Colonic mucosa (tissue), 4 donors: ENCODE measurements around the gene NRDE2. TPM values are rescaled to one million over a fixed set of nuclear protein-coding genes. Genes with fewer than 3 reads are reported as not detected.

Experiments used
- DNase-seq: peaks from one replicate; pipeline ENCODE4 v3.0.0-alpha.2; 2020
- H3K27ac ChIP-seq: fragments of 200-600 bp; one replicate; pipeline ENCODE4 v1.8.0; 2021
- H3K27me3 ChIP-seq: fragments of 200-600 bp; one replicate; pipeline ENCODE4 v1.8.0; 2021
- H3K36me3 ChIP-seq: fragments of 200-600 bp; one replicate; pipeline ENCODE4 v1.8.0; 2021
- H3K4me1 ChIP-seq: fragments of 200-600 bp; one replicate; pipeline ENCODE4 v1.8.0; 2021; ENCODE audit warnings: mild to moderate bottlenecking
- H3K4me3 ChIP-seq: fragments of 200-600 bp; one replicate; pipeline ENCODE4 v1.8.0; 2021
- H3K9ac ChIP-seq, 2 donors: one replicate each; pipeline ENCODE4 v1.7.0; 2013; ENCODE audit warnings: control low read depth in 2 of 2, low read depth in 2 of 2, low read length in 2 of 2
- H3K9me3 ChIP-seq: fragments of 200-600 bp; one replicate; pipeline ENCODE4 v1.8.0; 2021
- intact Hi-C: fragments of 100-400 bp; cut with DNase I; formaldehyde crosslinking; loops from one replicate; pipeline ENCODE4 v1.14.1; 2022
- total RNA-seq, 2 donors: library from RNA; stranded (reverse); fragmentation: NEBNext Ultra II Directional in 1 of 2; extraction: Animal tissue kit (Norgen Biotek cat#: 25700) in 1 of 2; gene quantifications; one replicate each; pipeline ENCODE4 v1.2.1, GENCODE V29; 2021
- TF ChIP-seq, protein P1 (sequence below): fragments of 200-600 bp; IDR thresholded peaks from one replicate; pipeline ENCODE4 v1.8.0; 2022; ENCODE audit warnings: antibody characterized with exemption, mild to moderate bottlenecking
- donor health status: healthy.
- donor health status: DM: no; HTN: no; CAD: no.
- donor health status: DM: no; HTN: no; CAD: no.

The NRDE2 gene
- total RNA-seq, 2 donors from 2014 or later = 14.7 to 22.1 TPM

DNA sequence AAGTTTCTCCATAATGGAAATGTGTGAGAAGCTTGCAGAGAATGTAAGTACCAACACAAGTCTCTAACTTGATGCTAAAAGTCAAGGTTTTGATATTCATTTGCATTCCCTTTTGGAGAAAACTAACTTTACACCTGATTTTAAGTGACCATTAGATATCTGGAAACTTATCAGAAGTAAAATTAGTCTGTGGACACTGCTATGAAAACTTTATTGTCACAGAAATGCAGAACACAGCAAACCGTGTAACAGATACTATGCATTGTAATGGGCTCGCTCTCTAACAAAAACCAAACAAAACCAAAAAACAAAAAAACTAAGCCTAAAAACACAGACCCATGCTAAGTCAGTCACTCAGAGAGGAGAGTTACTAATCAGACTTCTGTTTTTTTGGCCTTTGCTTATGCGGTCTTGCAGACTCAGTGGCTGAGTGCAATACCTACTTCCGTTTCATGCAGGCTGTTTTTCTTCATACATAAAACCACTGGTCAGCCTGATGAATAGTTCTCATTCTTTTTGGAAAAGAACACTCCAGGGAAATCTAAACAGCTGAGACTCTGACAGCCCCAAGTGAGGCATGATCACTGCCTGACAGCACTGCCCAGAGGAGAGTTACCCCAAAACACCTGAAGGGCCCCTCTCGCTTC lies 35.7 kb downstream of the NRDE2 start:
- Histone ChIP-seq H3K9me3 (no peaks in the 10 kb centered on the region), H3K27me3 (no peaks in the 10 kb centered on the region), H3K27ac (no peak overlapping the region), H3K9ac (no peak overlapping the region), H3K4me1 (no peaks in the 10 kb centered on the region), H3K4me3 (no peak overlapping the region), H3K36me3 (peaks cover 3% of the 10 kb centered on the region)
- no peak for DNase-seq
- TF ChIP-seq, protein P1, sequence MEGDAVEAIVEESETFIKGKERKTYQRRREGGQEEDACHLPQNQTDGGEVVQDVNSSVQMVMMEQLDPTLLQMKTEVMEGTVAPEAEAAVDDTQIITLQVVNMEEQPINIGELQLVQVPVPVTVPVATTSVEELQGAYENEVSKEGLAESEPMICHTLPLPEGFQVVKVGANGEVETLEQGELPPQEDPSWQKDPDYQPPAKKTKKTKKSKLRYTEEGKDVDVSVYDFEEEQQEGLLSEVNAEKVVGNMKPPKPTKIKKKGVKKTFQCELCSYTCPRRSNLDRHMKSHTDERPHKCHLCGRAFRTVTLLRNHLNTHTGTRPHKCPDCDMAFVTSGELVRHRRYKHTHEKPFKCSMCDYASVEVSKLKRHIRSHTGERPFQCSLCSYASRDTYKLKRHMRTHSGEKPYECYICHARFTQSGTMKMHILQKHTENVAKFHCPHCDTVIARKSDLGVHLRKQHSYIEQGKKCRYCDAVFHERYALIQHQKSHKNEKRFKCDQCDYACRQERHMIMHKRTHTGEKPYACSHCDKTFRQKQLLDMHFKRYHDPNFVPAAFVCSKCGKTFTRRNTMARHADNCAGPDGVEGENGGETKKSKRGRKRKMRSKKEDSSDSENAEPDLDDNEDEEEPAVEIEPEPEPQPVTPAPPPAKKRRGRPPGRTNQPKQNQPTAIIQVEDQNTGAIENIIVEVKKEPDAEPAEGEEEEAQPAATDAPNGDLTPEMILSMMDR = no peak
- intact Hi-C loops = no loop called here

DNA sequence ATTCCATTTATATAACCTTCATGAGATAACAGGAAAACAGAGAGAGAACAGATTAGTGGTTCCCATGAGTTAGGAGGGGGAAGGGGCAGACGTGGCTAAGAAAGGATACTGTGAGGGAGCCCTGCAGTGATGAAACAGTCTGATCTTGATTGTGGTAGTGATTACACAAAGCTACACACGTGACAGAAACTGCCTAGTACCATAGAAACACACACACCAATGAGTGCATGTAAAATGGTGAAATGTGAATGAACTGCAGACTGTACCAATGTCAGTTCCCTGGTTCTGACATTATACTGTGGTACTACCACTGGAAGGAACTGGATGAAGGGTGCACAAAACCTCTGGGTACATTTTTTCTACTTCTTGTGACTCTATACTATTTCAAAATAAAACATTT lies 36.9 kb downstream of the NRDE2 start:
- TF ChIP-seq, protein P1 = no peak
- H3K27ac ChIP-seq = no peak overlapping the region
- H3K27me3 ChIP-seq = no peaks in the 10 kb centered on the region
- H3K9ac ChIP-seq = no peak overlapping the region
- no peak for DNase-seq
- peaks cover 7% of the 10 kb centered on the region for H3K36me3 ChIP-seq
- H3K9me3 ChIP-seq = no peaks in the 10 kb centered on the region
- intact Hi-C loops = no loop called here
- H3K4me3 ChIP-seq = no peak overlapping the region
- H3K4me1 ChIP-seq = no peaks in the 10 kb centered on the region

DNA sequence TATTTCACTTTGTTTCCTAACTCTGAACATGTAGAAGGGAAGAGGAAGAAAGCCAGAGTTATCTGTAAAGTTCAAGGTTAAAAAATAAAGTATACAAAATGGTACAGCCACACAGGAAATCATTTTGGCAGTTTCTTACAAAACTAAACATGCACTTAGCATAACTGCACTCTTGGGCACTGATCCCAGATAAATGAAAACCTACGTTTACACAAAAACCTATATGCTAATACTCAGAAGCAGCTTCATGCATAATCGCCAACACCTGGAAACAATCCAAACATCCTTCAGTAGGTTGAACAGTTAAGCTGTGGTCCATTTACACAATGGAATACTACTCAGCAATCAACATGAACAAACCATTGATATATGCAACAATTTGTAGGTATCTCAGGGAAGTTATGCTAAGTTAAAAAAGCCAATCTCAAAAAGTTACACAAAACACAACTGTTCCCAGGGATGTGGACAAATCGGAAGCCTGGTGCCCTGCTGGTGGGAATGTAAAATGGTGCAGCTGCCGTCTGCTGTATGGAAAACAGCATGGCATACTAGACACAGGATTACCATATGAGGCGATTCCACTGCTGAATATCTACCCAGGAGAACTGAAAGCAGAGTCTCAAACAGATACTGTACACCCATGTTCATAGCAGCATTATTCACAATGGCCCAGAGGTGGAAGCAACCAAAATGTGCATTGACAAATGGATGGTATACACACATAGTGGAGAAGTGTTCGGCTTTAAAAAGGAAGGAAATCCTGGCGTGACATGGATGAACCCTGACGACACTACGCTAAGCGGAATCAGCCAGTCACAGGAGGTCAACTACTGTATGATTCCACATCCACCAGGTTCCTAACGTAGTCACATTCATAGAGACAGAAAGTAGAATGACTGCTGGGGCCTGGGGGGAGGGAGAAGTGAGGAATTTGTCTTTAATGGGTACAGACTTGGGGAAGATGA lies 37.7 kb downstream of the NRDE2 start:
- H3K9me3 ChIP-seq = no peaks in the 10 kb centered on the region
- no peak overlapping the region for H3K27ac ChIP-seq
- H3K36me3 ChIP-seq = peaks cover 10% of the 10 kb centered on the region
- H3K9ac ChIP-seq = no peak overlapping the region
- no peaks in the 10 kb centered on the region for H3K27me3 ChIP-seq
- TF ChIP-seq, protein P1 = no peak
- H3K4me1 ChIP-seq = no peaks in the 10 kb centered on the region
- intact Hi-C loops = no loop called here
- DNase-seq = no peak
- H3K4me3 ChIP-seq = no peak overlapping the region

DNA sequence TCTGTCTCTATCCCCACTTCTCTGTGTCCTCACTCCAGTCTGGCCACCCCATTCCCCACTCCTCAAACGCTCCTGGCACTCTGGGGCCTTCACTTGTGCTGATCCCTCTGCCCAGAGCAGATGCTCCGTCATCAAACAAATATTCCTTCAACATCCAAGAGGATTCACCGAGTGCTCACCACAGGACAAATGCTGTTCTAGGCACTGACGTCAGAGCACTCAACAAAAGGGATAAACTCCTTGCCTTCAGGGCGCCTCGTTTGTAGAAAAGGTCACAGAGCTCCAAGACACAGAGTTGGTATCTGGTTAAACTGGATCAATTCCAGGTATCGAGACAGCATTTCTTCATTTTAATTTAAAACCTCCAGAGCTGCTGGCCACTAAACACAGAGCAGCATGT lies 40.0 kb downstream of the NRDE2 start:
- Histone ChIP-seq H3K4me3 (no peak overlapping the region), H3K9ac (no peak overlapping the region), H3K27ac (no peak overlapping the region), H3K9me3 (no peaks in the 10 kb centered on the region), H3K4me1 (no peaks in the 10 kb centered on the region), H3K36me3 (peaks cover 10% of the 10 kb centered on the region), H3K27me3 (no peaks in the 10 kb centered on the region)
- intact Hi-C loops = no loop called here
- DNase-seq = no peak
- TF ChIP-seq, protein P1 = no peak

DNA sequence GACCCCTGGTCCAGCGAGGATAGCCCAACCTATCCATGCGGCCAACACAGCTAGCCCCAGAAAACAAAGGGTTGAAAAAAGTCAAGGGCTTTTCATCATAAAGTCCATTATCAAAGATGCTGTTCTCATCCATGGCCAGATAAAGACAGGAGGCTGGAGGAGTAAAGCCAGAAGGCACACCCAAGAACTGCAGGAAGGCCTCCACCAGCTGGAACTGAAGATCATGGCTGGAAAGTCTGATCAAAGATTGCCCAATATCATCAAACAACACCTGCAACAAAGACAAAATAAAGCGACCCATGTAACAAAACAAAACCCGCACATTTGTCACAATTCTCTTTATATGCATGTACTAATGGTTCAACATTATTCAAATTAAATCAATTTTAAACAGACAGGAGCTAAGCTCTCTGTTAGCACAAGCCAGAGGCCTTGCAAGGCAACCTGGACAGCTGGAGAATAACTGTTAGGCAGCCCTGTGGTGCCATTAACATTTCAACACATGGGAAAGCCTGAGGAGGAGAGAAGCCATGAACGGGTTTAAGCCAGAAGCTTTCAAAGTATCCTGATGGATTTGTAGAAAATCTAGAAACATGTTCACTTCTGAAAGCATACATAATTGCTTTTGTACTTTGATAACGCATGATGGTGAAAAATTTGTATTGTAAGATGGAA lies 41.3 kb downstream of the NRDE2 start:
- H3K36me3 ChIP-seq = peaks cover 10% of the 10 kb centered on the region
- intact Hi-C loops = no loop called here
- no peak overlapping the region for H3K27ac ChIP-seq
- no peak overlapping the region for H3K9ac ChIP-seq
- no peaks in the 10 kb centered on the region for H3K4me1 ChIP-seq
- H3K9me3 ChIP-seq = no peaks in the 10 kb centered on the region
- TF ChIP-seq, protein P1 = no peak
- no peak overlapping the region for H3K4me3 ChIP-seq
- no peak for DNase-seq
- no peaks in the 10 kb centered on the region for H3K27me3 ChIP-seq
